ENCODE data around the gene SH2B2.

The SH2B2 gene

DNA sequence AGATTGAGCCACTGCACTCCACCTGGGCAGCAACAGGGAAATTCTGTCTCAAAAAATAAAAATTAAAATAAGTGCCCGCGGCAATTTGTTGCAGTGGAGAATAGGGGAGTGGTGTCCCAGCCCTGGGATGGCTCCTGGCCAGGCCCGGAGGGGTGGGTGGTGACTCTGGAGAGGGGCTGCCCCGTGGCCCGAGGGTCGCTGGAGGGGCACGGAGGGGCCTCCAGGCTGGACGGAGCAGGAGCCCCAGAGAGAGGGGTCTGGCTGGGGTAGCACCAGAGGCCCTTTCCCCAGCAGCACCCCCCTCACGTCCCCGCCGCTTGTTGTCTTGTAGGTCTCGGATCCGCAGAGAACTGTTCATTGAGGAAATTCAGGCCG lies 38.6 kb upstream of the SH2B2 start:
- H3K9me3 ChIP-seq (replicated peaks in 1 of 2; ENCODE audit: control insufficient read depth in 2 of 2, insufficient read depth in 1 of 2, low read depth in 1 of 2, low read length in 2 of 2) = no peaks in the 10 kb centered on the region
- H2BK120ac ChIP-seq (ENCODE audit: low read depth, low read length) = no peak overlapping the region
- H2BK15ac ChIP-seq (ENCODE audit: low read length) = no peak overlapping the region
- H4K8ac ChIP-seq (ENCODE audit: low read depth, low read length) = no peak overlapping the region
- H2AFZ ChIP-seq (ENCODE audit: low read length) = no peak overlapping the region
- H3K27me3 ChIP-seq (ENCODE audit: control insufficient read depth in 3 of 3, insufficient read depth in 3 of 3, low read depth in 1 of 3, low read length in 3 of 3) = no peaks in the 10 kb centered on the region
- H3K36me3 ChIP-seq (replicated peaks in 1 of 2; ENCODE audit: control insufficient read depth in 2 of 2, insufficient read depth in 2 of 2, low read length in 2 of 2) = peaks cover 2 to 20% of the 10 kb centered on the region in 2 donors
- H3K79me1 ChIP-seq (ENCODE audit: low read depth, low read length) = no peaks in the 10 kb centered on the region
- H2BK5ac ChIP-seq (ENCODE audit: low read length) = no peak overlapping the region
- no peak overlapping the region for H3K4ac ChIP-seq (ENCODE audit: low read length)
- H4K91ac ChIP-seq (ENCODE audit: low read depth, low read length, poor library complexity) = no peak overlapping the region
- H3K4me2 ChIP-seq (ENCODE audit: insufficient read depth, low read length, poor library complexity, severe bottlenecking) = no peak overlapping the region
- no peak for DNase-seq (ENCODE audit: low spot score)
- no peak overlapping the region for H3K27ac ChIP-seq (replicated peaks; ENCODE audit: low read length)
- H3K18ac ChIP-seq (ENCODE audit: low read length) = peak overlapping the region; percentile 13
- H3K4me3 ChIP-seq (ENCODE audit: low read length in 2 of 2) = no peak overlapping the region
- H3K14ac ChIP-seq (ENCODE audit: low read length) = no peak overlapping the region
- H3K4me1 ChIP-seq (ENCODE audit: control insufficient read depth in 2 of 2, insufficient read depth in 1 of 2, low read depth in 1 of 2, low read length in 2 of 2) = peaks cover 15 to 17% of the 10 kb centered on the region in 2 donors
- no peak overlapping the region for H3K9ac ChIP-seq (ENCODE audit: low read depth, low read length, poor library complexity)
- no peak overlapping the region for H2BK12ac ChIP-seq (ENCODE audit: low read length)
- H2AK5ac ChIP-seq (ENCODE audit: low read depth, low read length) = no peak overlapping the region
- no CpG with 5 or more reads among the region's 14 CpGs for WGBS, 2 donors (ENCODE audit: extremely low coverage in 2 of 2, insufficient read length in 2 of 2, insufficient replicate concordance in 1 of 2)
- no peak overlapping the region for H3K23ac ChIP-seq (ENCODE audit: low read depth, low read length, poor library complexity)

DNA sequence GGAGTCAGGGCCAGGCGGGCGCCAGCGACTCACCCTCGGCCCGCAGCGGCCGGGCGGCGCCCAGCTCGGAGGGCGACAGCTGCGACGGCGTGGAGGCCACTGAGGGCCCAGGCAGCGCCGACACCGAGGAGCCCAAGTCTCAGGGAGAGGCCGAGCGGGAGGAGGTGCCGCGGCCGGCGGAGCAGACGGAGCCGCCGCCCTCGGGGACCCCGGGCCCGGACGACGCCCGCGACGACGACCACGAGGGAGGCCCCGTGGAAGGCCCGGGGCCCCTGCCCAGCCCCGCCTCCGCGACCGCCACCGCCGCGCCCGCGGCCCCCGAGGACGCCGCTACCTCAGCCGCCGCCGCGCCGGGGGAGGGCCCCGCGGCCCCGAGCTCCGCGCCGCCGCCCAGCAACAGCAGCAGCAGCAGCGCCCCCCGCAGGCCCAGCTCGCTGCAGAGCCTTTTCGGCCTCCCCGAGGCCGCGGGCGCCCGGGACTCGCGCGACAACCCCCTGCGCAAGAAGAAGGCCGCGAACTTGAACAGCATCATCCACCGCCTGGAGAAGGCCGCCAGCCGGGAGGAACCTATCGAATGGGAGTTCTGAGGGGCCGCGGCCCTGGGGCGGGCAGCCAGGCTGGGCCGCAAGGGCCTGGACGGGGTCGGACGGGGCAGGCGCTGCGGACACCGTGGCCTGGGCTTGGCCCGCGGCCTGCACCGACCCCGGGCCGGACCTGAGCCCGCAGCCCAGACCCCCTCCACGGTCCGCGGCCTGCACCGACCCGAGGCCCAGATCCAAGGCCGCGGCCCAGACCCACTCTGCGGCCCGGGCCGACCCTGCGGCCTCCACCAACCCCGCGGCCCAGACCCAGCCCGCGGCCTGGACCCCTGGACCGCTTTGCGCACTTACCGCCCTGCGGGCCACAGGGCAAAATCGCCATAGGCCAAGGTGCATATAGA lies 37.9 kb upstream of the SH2B2 start:
- no peak overlapping the region for H2BK12ac ChIP-seq (ENCODE audit: low read length)
- H3K4me2 ChIP-seq (ENCODE audit: insufficient read depth, low read length, poor library complexity, severe bottlenecking) = no peak overlapping the region
- no peak overlapping the region for H3K23ac ChIP-seq (ENCODE audit: low read depth, low read length, poor library complexity)
- no peak overlapping the region for H4K8ac ChIP-seq (ENCODE audit: low read depth, low read length)
- H3K9ac ChIP-seq (ENCODE audit: low read depth, low read length, poor library complexity) = no peak overlapping the region
- no peak overlapping the region for H4K91ac ChIP-seq (ENCODE audit: low read depth, low read length, poor library complexity)
- no peak overlapping the region for H2AFZ ChIP-seq (ENCODE audit: low read length)
- no peaks in the 10 kb centered on the region for H3K27me3 ChIP-seq (ENCODE audit: control insufficient read depth in 3 of 3, insufficient read depth in 3 of 3, low read depth in 1 of 3, low read length in 3 of 3)
- no CpG with 5 or more reads among the region's 117 CpGs for WGBS, 2 donors (ENCODE audit: extremely low coverage in 2 of 2, insufficient read length in 2 of 2, insufficient replicate concordance in 1 of 2)
- no peak overlapping the region for H3K14ac ChIP-seq (ENCODE audit: low read length)
- peaks cover 2 to 20% of the 10 kb centered on the region in 2 donors for H3K36me3 ChIP-seq (replicated peaks in 1 of 2; ENCODE audit: control insufficient read depth in 2 of 2, insufficient read depth in 2 of 2, low read length in 2 of 2)
- H3K18ac ChIP-seq (ENCODE audit: low read length) = no peak overlapping the region
- H3K9me3 ChIP-seq (replicated peaks in 1 of 2; ENCODE audit: control insufficient read depth in 2 of 2, insufficient read depth in 1 of 2, low read depth in 1 of 2, low read length in 2 of 2) = peaks cover 0 to under 1% of the 10 kb centered on the region in 2 donors
- H3K79me1 ChIP-seq (ENCODE audit: low read depth, low read length) = no peaks in the 10 kb centered on the region
- no peak overlapping the region for H3K4ac ChIP-seq (ENCODE audit: low read length)
- DNase-seq (ENCODE audit: low spot score) = no peak
- H3K4me1 ChIP-seq (ENCODE audit: control insufficient read depth in 2 of 2, insufficient read depth in 1 of 2, low read depth in 1 of 2, low read length in 2 of 2) = peaks cover 17 to 21% of the 10 kb centered on the region in 2 donors
- no peak overlapping the region for H3K27ac ChIP-seq (replicated peaks; ENCODE audit: low read length)
- no peak overlapping the region for H2BK5ac ChIP-seq (ENCODE audit: low read length)
- no peak overlapping the region for H3K4me3 ChIP-seq (ENCODE audit: low read length in 2 of 2)
- H2BK120ac ChIP-seq (ENCODE audit: low read depth, low read length) = no peak overlapping the region
- no peak overlapping the region for H2AK5ac ChIP-seq (ENCODE audit: low read depth, low read length)
- H2BK15ac ChIP-seq (ENCODE audit: low read length) = no peak overlapping the region

DNA sequence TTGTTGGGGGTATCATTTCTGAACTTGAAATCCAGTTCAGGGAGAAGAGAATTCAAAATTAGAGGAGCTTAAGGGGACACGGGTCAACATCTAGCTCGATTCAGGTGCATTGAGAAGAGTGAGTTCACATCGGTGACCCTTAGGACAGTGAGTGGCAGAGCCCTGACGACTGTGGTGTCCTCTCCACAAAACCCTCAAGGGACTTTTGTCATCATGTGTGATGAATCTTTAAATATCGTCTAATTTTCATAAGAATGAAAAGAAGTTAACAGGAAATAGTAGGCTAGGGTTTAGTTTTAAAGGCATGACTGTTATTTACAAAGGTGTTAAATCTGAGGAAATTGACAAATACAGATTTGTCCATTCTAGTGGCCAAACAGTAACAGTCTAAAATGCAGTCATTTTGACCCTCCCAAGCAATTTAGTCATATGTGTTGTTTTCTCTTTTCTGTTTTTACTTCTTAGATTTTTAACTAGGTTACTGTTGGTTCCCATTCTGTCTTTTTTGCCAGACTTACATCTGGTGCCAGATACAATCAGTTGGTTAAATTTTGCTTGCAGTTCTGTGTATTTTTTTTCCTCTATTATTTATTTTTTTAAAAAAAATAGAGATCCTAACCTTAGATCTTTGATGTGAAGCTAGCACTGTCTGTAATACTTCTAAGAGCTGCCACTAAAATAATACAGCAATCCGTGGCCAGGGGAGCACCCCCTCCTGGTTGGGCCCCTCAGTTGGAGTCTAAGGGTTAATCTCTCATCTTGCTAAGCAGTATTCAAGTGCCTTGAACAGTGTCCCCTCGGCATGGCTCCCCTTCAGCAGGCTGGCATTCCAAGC lies 34.9 kb upstream of the SH2B2 start:
- no CpG with 5 or more reads among the region's 7 CpGs for WGBS, 2 donors (ENCODE audit: extremely low coverage in 2 of 2, insufficient read length in 2 of 2, insufficient replicate concordance in 1 of 2)
- H2AK5ac ChIP-seq (ENCODE audit: low read depth, low read length) = no peak overlapping the region
- no peaks in the 10 kb centered on the region for H3K79me1 ChIP-seq (ENCODE audit: low read depth, low read length)
- H4K8ac ChIP-seq (ENCODE audit: low read depth, low read length) = no peak overlapping the region
- H4K91ac ChIP-seq (ENCODE audit: low read depth, low read length, poor library complexity) = no peak overlapping the region
- H3K27me3 ChIP-seq (ENCODE audit: control insufficient read depth in 3 of 3, insufficient read depth in 3 of 3, low read depth in 1 of 3, low read length in 3 of 3) = no peaks in the 10 kb centered on the region
- no peak overlapping the region for H2BK12ac ChIP-seq (ENCODE audit: low read length)
- no peak overlapping the region for H3K4me3 ChIP-seq (ENCODE audit: low read length in 2 of 2)
- H3K36me3 ChIP-seq (replicated peaks in 1 of 2; ENCODE audit: control insufficient read depth in 2 of 2, insufficient read depth in 2 of 2, low read length in 2 of 2) = peaks cover 2 to 20% of the 10 kb centered on the region in 2 donors
- no peak overlapping the region for H3K4me2 ChIP-seq (ENCODE audit: insufficient read depth, low read length, poor library complexity, severe bottlenecking)
- no peak overlapping the region for H2BK15ac ChIP-seq (ENCODE audit: low read length)
- no peak overlapping the region for H2AFZ ChIP-seq (ENCODE audit: low read length)
- peaks cover 0 to 2% of the 10 kb centered on the region in 2 donors for H3K9me3 ChIP-seq (replicated peaks in 1 of 2; ENCODE audit: control insufficient read depth in 2 of 2, insufficient read depth in 1 of 2, low read depth in 1 of 2, low read length in 2 of 2)
- H3K4me1 ChIP-seq (ENCODE audit: control insufficient read depth in 2 of 2, insufficient read depth in 1 of 2, low read depth in 1 of 2, low read length in 2 of 2) = peaks cover 17 to 27% of the 10 kb centered on the region in 2 donors
- H2BK120ac ChIP-seq (ENCODE audit: low read depth, low read length) = no peak overlapping the region
- H3K4ac ChIP-seq (ENCODE audit: low read length) = no peak overlapping the region
- H3K27ac ChIP-seq (replicated peaks; ENCODE audit: low read length) = peak overlapping the region; percentile 43
- no peak for DNase-seq (ENCODE audit: low spot score)
- no peak overlapping the region for H3K23ac ChIP-seq (ENCODE audit: low read depth, low read length, poor library complexity)
- H3K9ac ChIP-seq (ENCODE audit: low read depth, low read length, poor library complexity) = no peak overlapping the region
- H2BK5ac ChIP-seq (ENCODE audit: low read length) = no peak overlapping the region
- no peak overlapping the region for H3K14ac ChIP-seq (ENCODE audit: low read length)
- no peak overlapping the region for H3K18ac ChIP-seq (ENCODE audit: low read length)

Data from neuronal stem cell (in vitro differentiated cells).